ENCODE results near the gene TRAFD1.

- TF ChIP-seq CTCF (IDR thresholded peaks at IDR 0.05), result no peak
- no peak for TF ChIP-seq POLR2A (IDR thresholded peaks at IDR 0.05)
- TF ChIP-seq EP300 (IDR thresholded peaks at IDR 0.05), result no peak
Measured at GRCh38 chr12:112182499-112182898, 57.1 kb downstream of the TRAFD1 start.
